Measurements from ENCODE around the gene MKNK1.

Gene MKNK1

GRCh38 chr1:46523496-46524353, 80.3 kb downstream of the MKNK1 start:
- no peak for DNase-seq (ENCODE audit: low read depth)
- no peak overlapping the region for H3K4me3 ChIP-seq (ENCODE audit: low read depth, low read length)
- TF ChIP-seq CTCF (IDR thresholded peaks at IDR 0.05; ENCODE audit: control insufficient read depth, extremely low read depth, insufficient read depth), result no peak

- DNase-seq (ENCODE audit: low read depth), result no peak
- H3K4me3 ChIP-seq (ENCODE audit: low read depth, low read length), result no peak overlapping the region
- TF ChIP-seq CTCF (IDR thresholded peaks at IDR 0.05; ENCODE audit: control insufficient read depth, extremely low read depth, insufficient read depth), result no peak
Measured at GRCh38 chr1:46522969-46523320, 81.1 kb downstream of the MKNK1 start.

- DNase-seq (ENCODE audit: low read depth), result peak; percentile 8
- no peak for TF ChIP-seq CTCF (IDR thresholded peaks at IDR 0.05; ENCODE audit: control insufficient read depth, extremely low read depth, insufficient read depth)
- no peak overlapping the region for H3K4me3 ChIP-seq (ENCODE audit: low read depth, low read length)
Measured at GRCh38 chr1:46522184-46522968, 81.7 kb downstream of the MKNK1 start.

GRCh38 chr1:46521414-46521813, 82.7 kb downstream of the MKNK1 start:
- no peak for TF ChIP-seq CTCF (IDR thresholded peaks at IDR 0.05; ENCODE audit: control insufficient read depth, extremely low read depth, insufficient read depth)
- no peak for DNase-seq (ENCODE audit: low read depth)
- H3K4me3 ChIP-seq (ENCODE audit: low read depth, low read length), result no peak overlapping the region

GRCh38 chr1:46520063-46520911, 83.8 kb downstream of the MKNK1 start:
- no peak for TF ChIP-seq CTCF (IDR thresholded peaks at IDR 0.05; ENCODE audit: control insufficient read depth, extremely low read depth, insufficient read depth)
- DNase-seq (ENCODE audit: low read depth), result no peak
- H3K4me3 ChIP-seq (ENCODE audit: low read depth, low read length), result no peak overlapping the region

GRCh38 chr1:46519209-46519608, 84.9 kb downstream of the MKNK1 start:
- DNase-seq (ENCODE audit: low read depth), result no peak
- TF ChIP-seq CTCF (IDR thresholded peaks at IDR 0.05; ENCODE audit: control insufficient read depth, extremely low read depth, insufficient read depth), result no peak
- no peak overlapping the region for H3K4me3 ChIP-seq (ENCODE audit: low read depth, low read length)

Data from LNCaP clone FGC (cell line).